Right kidney (tissue), 1 donor: Measurements from ENCODE around the gene CD4.
"Not testable (repeated sequence)": the region's sequence is repeated elsewhere in the genome, so short reads cannot be mapped to it uniquely, and the experiment has no call there.

Experiments used
- DNase-seq: peaks from one replicate; pipeline ENCODE4 v3.0.0-alpha.2; 2016

The CD4 gene

GRCh38 chr12:6868211-6869048 is 79.1 kb downstream of the CD4 start:
- DNase-seq = no peak

GRCh38 chr12:6869049-6870021 is 80.0 kb downstream of the CD4 start:
- peak; percentile 58 for DNase-seq

GRCh38 chr12:6870304-6870703 is 81.0 kb downstream of the CD4 start:
- not testable (repeated sequence) for DNase-seq
